HepG2 (cell line): ENCODE measurements around the gene WASHC3.

Source experiments
- THAP11 ChIP-seq: IDR thresholded peaks from 2 replicates; pipeline ENCODE4 v1.6.1; 2016; ENCODE audit warnings: missing biosample characterization, missing genetic modification reagents
- ZNF644 ChIP-seq: IDR thresholded peaks from 2 replicates; pipeline ENCODE4 v1.6.1; 2016; ENCODE audit warnings: low read depth
- ZNF740 ChIP-seq: sonication (generic); formaldehyde crosslinking; IDR thresholded peaks from 2 replicates; pipeline ENCODE4 v1.4.0; 2020; ENCODE audit warnings: missing genetic modification reagents
- TF ChIP-seq, protein P1 (sequence below): sonication (generic); formaldehyde crosslinking; IDR thresholded peaks from 2 replicates; pipeline ENCODE4 v1.4.0; 2020; ENCODE audit warnings: mild to moderate bottlenecking, missing genetic modification reagents, borderline replicate concordance
- TF ChIP-seq, protein P2 (sequence below): sonication (generic); formaldehyde crosslinking; IDR thresholded peaks from 2 replicates; pipeline ENCODE4 v1.5.0; 2020; ENCODE audit warnings: mild to moderate bottlenecking, missing genetic modification reagents, moderate library complexity

- TF ChIP-seq ZNF644 (CRISPR knock-in tag), result no peak
- TF ChIP-seq ZNF740 (CRISPR knock-in tag), result no peak
- TF ChIP-seq THAP11 (CRISPR knock-in tag), result no peak
- TF ChIP-seq, protein P1, sequence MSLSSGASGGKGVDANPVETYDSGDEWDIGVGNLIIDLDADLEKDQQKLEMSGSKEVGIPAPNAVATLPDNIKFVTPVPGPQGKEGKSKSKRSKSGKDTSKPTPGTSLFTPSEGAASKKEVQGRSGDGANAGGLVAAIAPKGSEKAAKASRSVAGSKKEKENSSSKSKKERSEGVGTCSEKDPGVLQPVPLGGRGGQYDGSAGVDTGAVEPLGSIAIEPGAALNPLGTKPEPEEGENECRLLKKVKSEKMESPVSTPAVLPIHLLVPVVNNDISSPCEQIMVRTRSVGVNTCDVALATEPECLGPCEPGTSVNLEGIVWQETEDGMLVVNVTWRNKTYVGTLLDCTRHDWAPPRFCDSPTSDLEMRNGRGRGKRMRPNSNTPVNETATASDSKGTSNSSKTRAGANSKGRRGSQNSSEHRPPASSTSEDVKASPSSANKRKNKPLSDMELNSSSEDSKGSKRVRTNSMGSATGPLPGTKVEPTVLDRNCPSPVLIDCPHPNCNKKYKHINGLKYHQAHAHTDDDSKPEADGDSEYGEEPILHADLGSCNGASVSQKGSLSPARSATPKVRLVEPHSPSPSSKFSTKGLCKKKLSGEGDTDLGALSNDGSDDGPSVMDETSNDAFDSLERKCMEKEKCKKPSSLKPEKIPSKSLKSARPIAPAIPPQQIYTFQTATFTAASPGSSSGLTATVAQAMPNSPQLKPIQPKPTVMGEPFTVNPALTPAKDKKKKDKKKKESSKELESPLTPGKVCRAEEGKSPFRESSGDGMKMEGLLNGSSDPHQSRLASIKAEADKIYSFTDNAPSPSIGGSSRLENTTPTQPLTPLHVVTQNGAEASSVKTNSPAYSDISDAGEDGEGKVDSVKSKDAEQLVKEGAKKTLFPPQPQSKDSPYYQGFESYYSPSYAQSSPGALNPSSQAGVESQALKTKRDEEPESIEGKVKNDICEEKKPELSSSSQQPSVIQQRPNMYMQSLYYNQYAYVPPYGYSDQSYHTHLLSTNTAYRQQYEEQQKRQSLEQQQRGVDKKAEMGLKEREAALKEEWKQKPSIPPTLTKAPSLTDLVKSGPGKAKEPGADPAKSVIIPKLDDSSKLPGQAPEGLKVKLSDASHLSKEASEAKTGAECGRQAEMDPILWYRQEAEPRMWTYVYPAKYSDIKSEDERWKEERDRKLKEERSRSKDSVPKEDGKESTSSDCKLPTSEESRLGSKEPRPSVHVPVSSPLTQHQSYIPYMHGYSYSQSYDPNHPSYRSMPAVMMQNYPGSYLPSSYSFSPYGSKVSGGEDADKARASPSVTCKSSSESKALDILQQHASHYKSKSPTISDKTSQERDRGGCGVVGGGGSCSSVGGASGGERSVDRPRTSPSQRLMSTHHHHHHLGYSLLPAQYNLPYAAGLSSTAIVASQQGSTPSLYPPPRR (CRISPR knock-in tag), result no peak
- TF ChIP-seq, protein P2, sequence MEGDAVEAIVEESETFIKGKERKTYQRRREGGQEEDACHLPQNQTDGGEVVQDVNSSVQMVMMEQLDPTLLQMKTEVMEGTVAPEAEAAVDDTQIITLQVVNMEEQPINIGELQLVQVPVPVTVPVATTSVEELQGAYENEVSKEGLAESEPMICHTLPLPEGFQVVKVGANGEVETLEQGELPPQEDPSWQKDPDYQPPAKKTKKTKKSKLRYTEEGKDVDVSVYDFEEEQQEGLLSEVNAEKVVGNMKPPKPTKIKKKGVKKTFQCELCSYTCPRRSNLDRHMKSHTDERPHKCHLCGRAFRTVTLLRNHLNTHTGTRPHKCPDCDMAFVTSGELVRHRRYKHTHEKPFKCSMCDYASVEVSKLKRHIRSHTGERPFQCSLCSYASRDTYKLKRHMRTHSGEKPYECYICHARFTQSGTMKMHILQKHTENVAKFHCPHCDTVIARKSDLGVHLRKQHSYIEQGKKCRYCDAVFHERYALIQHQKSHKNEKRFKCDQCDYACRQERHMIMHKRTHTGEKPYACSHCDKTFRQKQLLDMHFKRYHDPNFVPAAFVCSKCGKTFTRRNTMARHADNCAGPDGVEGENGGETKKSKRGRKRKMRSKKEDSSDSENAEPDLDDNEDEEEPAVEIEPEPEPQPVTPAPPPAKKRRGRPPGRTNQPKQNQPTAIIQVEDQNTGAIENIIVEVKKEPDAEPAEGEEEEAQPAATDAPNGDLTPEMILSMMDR, result no peak
These were observed 79.5 kb downstream of the WASHC3 start for GRCh38 chr12:101982307-101982706.
